Left ventricle myocardium superior (tissue), 1 donor: ENCODE measurements around the gene GFPT2. TPM values are rescaled to one million over a fixed set of nuclear protein-coding genes. Genes with fewer than 3 reads are reported as not detected.
A peak's percentile ranks its signal among the peaks of the same experiment; 100 is the strongest.
"Not testable (repeated sequence)": the region's sequence is repeated elsewhere in the genome, so short reads cannot be mapped to it uniquely, and the experiment has no call there.

ENCODE experiments used
- ATAC-seq: fragments of 200-7000 bp; cut with Tn5 transposase; one replicate; pipeline ENCODE4 v1.9.1; 2020; ENCODE audit warnings: mild to moderate bottlenecking, moderate library complexity
- DNase-seq: peaks from one replicate; pipeline ENCODE4 v3.0.0-alpha.2; 2020
- intact Hi-C: fragments of 100-400 bp; cut with micrococcal nuclease; formaldehyde crosslinking; loops from one replicate; pipeline ENCODE4 v1.11.0; 2022
- total RNA-seq: library from RNA; stranded (reverse); fragmentation: NEBNext Ultra II Directional; extraction: Animal tissue kit (Norgen Biotek cat#: 25700); gene quantifications from one replicate; pipeline ENCODE4 v1.2.1, GENCODE V29; 2021
- donor health status: DM: no; HTN: yes; CAD: no; lungs with severe emphysema.

Gene GFPT2
- total RNA-seq, 1 donor from 2014 or later, result 15.3 TPM

- intact Hi-C loops, result no loop called here
- no peak for ATAC-seq
- no peak for DNase-seq
Observed at GRCh38 chr5:180323160-180323559, 30.0 kb downstream of the GFPT2 start.

DNA sequence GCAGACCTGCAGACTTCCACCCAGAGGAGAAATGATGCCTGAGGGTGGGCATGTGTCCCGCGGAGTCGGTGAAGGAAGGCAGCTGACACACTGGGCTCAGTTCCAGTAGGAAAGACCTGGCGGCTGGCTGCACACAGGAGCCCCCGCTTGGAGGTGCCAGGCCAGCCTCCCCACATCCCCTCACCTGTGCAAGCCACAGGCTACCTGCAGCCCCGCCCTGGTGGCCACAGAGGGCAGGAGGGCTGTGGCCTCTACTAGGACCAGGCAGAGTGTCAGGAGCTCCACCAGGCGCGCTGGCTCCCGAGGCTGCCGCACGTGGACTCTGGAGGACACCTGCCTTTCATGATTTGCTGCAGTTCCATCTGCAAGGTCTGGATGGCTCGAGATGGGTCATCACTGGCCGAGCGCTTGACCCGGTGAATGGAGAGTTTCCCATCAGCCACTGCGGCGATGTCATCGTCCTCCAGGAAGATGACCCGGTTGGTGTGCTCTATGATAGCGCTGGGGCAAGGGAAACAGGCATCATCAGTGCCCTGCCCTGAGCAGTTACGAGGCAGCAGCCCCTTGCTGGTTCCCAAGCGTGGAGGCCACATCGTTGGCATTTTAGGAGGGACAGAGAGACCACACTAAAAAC lies 34.6 kb downstream of the GFPT2 start:
- no peak for DNase-seq
- intact Hi-C loops, result no loop called here
- no peak for ATAC-seq

DNA sequence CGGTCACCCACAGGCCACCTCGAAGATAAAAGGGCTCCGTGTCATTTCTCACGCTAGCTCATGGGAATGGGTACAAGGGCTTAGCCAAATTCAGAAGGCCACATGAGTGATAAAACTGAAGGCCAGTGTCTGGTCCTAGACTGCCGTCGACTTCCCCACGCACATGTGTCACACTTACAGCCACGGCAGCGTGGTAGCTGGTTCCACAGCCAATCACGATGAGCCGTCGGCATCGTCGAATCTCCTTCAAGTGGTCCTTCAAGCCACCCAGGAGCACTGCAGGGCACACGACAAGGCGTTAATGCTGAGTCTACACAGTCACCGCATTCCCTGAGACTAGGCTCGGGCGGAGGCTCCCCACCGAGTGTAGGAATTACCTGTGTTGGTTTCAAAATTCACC lies 36.5 kb downstream of the GFPT2 start:
- no peak for DNase-seq
- intact Hi-C loops, result no loop called here
- ATAC-seq, result no peak

DNA sequence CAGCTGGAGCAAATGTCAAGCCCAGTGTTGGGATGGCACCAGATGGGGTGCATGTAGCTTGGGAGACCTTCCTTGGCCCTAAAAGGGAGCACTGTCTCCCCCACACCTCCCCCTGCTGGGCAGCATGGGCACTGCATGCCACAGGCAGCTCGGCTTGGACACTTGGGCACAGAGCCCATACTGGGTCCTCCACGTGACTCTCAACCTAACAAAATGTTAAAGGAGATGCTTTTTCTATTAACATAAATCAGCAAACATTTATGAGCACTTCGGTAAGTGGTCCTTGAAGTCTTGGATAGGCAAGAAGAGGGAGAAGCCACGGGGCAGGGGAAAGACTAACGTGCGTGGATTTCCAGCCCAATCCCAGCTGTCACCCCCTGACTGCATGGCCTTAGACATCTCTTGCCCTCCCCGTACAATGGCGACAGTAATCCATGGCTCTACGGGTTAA lies 37.3 kb downstream of the GFPT2 start:
- peak; percentile 73 for ATAC-seq
- intact Hi-C loops, result no loop called here
- peak; percentile 75 for DNase-seq

DNA sequence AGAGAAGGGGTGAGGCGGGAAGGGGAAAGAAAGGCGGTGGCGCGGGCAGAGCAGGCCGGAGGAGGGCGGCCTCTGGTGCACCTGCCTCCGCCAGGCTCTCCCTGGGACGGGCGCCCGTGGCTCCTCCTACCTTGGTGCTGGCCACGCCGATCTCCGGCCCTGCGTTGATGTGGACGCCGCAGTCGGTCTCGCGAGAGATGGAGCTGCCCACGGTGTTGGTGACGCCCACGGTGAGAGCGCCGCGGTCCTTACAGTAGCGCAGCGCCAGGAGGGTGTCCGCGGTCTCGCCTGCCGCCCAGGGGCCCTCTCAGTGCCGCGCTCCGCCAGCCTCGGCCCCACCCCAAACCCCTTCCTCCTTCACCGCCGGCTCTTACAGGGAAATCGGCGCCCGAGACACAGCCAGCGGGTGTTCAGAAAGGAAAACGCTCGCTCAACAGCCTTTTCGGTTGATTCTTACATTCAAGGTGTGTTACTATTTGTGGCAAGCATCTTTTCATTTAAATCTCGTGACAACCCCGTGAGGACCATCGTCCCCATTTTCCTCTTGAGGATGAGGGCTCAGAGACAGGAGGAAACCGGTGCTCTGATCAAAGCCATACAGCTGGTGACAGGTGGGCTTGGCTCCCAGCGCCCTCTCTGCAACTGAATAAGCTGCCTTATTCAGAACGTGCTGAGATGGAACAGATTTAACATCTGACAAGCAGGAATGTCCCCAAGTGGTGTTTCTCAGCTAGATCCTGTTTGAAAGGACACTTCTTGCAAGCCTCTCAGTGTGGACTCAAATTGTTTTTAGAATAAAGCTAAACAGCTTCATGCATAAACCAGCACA lies 39.2 kb downstream of the GFPT2 start:
- DNase-seq, result peak; percentile 68
- intact Hi-C loops, result no loop called here
- ATAC-seq, result peak; percentile 36

GRCh38 chr5:180311216-180311615 lies 41.9 kb downstream of the GFPT2 start:
- ATAC-seq (no peak), DNase-seq (no peak)
- intact Hi-C loops, result no loop called here

GRCh38 chr5:180306796-180307195 lies 46.3 kb downstream of the GFPT2 start:
- intact Hi-C loops, result no loop called here
- ATAC-seq (no peak), DNase-seq (no peak)

- ATAC-seq (no peak), DNase-seq (no peak)
- intact Hi-C loops, result no loop called here
Observed at GRCh38 chr5:180305481-180305880, 47.7 kb downstream of the GFPT2 start.

GRCh38 chr5:180304431-180305375 lies 48.4 kb downstream of the GFPT2 start:
- ATAC-seq, result no peak
- DNase-seq, result no peak
- intact Hi-C loops, result no loop called here

GRCh38 chr5:180304016-180304292 lies 49.2 kb downstream of the GFPT2 start:
- no peak for DNase-seq
- intact Hi-C loops, result no loop called here
- ATAC-seq, result no peak

GRCh38 chr5:180303226-180304015 lies 49.7 kb downstream of the GFPT2 start:
- DNase-seq (no peak), ATAC-seq (no peak)
- intact Hi-C loops, result no loop called here

- DNase-seq, result no peak
- intact Hi-C loops, result no loop called here
- no peak for ATAC-seq
Observed at GRCh38 chr5:180302256-180302655, 50.9 kb downstream of the GFPT2 start.

- ATAC-seq, result no peak
- no peak for DNase-seq
- intact Hi-C loops, result no loop called here
Observed at GRCh38 chr5:180301253-180301652, 51.9 kb downstream of the GFPT2 start.

DNA sequence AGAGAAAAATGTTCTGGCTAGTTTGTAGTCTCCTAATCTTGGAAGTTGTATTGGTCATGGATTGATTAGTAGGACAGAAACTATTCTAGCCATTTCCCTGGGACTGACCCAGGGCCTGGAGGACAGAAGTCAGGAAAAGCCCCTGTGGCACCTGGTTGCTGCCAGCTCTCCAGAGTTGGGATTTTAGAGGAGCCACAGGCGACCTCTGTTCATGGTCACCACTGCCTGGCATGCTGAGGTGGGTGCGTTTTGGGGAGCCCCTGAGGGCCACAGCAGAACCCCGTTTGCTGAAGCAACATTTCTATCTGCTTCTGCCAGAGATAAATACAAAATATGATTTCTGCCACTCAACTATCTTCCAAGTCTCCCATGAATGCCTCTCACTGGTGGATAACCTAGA lies 53.6 kb downstream of the GFPT2 start:
- ATAC-seq, result no peak
- DNase-seq, result no peak
- intact Hi-C loops, result no loop called here

DNA sequence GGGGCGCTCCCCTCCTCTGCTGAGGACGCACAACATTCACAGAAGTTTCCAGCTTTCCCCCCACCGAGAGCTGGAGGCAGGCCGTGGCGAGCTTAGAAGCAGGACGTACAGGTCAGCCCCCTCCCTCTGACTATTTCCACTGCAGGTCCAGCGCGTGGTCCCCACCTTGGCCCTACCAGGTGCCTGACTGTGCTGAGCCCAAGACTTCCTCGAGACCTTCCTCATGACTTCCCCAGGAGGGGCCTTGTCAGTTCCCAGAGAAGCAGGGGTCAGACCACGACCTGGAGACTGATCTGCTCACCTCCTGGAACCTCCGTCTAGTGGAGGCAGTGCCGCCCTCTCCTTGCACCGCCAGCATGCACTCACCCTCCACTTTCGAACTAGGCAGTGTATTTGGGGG lies 54.1 kb downstream of the GFPT2 start:
- intact Hi-C loops, DNase-seq, ATAC-seq: not testable (repeated sequence)

- no peak for DNase-seq
- no peak for ATAC-seq
- intact Hi-C loops, result no loop called here
Observed at GRCh38 chr5:180297587-180298282, 55.4 kb downstream of the GFPT2 start.

GRCh38 chr5:180296771-180297170 lies 56.4 kb downstream of the GFPT2 start:
- no peak for ATAC-seq
- DNase-seq, result no peak
- intact Hi-C loops, result no loop called here

DNA sequence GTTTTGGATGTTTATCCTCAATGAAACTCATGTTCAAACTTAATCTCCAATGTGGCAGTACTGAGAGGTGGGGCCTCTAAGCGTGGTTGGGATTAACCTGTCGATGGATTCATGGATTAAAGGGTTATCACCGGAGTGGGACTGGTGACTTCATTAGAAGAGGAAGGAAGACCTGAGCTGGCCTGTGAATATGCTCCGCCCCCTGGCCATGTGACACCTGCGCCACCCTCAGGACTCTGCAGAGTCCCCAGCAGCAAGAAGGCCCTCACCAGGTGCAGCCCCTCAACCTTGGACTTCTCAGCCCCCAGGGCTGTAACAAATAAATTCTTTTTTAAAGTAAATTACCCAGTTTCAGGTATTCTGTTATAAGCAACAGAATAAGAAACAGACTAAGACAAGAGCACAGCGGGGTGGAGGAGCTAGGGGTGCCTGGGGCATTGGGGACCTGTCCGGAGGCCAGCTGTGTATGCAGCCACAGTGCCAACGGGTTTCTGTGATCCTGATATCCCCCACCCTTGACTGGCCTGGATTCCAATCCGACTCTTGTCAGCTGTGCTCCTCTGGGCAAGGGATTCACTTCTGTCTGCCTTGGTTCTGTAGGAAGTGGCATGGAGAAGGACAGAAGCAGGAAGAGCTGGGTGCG lies 58.1 kb downstream of the GFPT2 start:
- DNase-seq (no peak), ATAC-seq (no peak)
- intact Hi-C loops, result loop anchor here (5.0 kb wide), 1 partner anchor 177 kb away; no protein-coding TSS in a partner anchor
